GM18502 (cell line): Measurements from ENCODE around the gene ALK.

Experiments
- ATAC-seq: cut with Tn5 transposase; IDR thresholded peaks from one replicate; pipeline ENCODE4 v1.9.1; 2021; ENCODE audit warnings: mild to moderate bottlenecking; ENCODE audit not compliant: unreplicated experiment, poor library complexity

Gene ALK

GRCh38 chr2:29397039-29397438, 524.3 kb downstream of the ALK start:
- no peak for ATAC-seq

GRCh38 chr2:29394981-29395350, 526.4 kb downstream of the ALK start:
- ATAC-seq, result no peak

- ATAC-seq, result no peak
These were observed 526.9 kb downstream of the ALK start for GRCh38 chr2:29394311-29394980.

GRCh38 chr2:29393676-29394075, 527.7 kb downstream of the ALK start:
- no peak for ATAC-seq

DNA sequence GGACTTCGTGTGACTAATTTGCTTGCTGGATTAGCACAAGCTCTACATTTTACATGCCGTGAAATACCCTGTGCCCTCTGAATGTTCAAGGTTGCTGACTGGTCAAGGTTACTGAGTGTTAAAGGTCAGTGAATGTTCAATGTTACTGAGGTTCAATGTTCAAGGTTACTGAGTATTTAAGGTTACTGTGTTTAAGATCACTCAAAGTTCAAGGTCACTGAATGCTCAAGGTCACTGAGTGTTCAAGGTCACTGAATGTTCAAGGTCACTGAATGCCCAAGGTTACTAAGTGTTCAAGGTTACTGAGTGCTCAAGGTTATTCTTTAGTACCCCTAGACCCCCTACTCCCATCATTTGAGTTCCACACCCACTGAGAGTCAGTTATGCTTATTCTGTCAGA, 528.6 kb downstream of the ALK start:
- ATAC-seq, result no peak

DNA sequence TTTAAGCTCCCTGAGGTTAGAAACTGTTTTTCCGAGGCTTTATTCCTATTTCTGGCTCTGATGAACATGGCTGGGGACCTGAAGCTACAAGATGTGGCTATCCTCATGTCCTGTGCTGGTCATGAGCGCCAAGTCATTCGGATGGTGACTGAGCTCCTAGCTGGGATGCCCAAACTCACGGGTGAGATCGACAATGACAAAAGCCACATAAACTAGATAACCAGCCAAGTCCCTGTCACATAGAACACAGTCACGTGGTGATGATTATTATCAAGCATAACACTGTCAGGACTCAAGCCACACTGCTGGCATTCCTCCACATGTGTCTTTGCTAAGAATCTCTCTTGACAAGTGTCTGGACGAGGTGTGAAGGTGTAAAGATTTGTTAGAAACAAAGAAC, 531.2 kb downstream of the ALK start:
- ATAC-seq, result no peak

DNA sequence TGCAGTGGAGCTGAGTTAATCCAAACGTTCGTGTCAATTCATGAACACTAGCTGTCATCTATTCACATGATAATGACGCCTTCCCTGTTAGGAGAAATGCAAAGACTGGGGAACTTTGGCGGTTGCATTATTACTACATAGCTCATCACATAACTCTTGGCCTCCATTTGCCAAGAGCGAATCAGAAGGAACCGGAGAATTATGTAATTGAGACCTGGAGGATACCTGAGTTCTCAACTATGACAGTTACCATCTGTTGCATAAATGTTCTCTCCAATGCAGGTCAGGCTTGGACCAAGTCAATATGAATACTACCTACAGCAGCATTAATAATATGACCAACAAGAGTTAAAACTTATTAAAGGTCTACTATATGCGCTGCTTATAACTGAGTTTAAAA, 531.7 kb downstream of the ALK start:
- no peak for ATAC-seq

DNA sequence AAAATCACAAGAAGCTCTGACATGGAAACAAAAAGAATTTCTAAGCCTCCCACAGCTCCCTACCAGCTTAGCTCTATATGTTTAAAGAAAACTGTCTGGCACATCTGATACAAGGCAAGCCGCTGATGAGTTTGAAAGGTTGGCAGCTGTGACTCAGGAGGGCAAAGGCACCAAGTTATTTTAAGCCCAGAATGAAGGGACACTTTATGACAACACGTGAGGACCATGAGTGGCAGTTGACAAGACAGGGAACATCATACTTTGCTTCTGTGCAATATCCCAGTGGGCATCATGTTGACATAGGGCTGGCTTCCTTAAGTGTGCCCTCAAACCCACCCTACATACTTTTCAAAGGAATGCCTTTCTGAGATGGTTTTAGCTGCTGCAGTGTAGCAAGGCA, 533.3 kb downstream of the ALK start:
- ATAC-seq, result no peak

- no peak for ATAC-seq
These were observed 538.9 kb downstream of the ALK start for GRCh38 chr2:29382486-29382885.

DNA sequence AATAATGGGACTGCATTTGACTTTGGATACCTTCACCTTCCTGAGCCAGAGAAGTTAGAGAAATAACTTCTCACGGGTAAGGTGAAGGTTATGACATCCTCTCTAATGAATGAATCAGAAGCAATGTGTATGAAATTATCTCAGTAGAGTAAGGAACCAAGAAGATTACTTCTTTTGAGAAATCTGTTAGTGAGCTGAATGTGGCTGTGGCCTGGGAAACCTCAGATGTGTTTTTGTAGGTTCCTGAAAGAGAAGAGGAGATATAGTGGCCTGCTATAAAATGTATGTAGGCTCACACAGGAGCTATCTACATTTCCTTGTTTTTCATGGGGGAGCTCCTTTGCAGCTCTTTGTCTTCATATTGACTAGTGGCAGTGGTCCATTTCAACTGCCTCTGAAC, 543.6 kb downstream of the ALK start:
- ATAC-seq, result no peak

GRCh38 chr2:29376541-29376940, 544.8 kb downstream of the ALK start:
- no peak for ATAC-seq

- no peak for ATAC-seq
These were observed 545.5 kb downstream of the ALK start for GRCh38 chr2:29375843-29376242.

GRCh38 chr2:29374823-29375222, 546.6 kb downstream of the ALK start:
- ATAC-seq, result no peak

DNA sequence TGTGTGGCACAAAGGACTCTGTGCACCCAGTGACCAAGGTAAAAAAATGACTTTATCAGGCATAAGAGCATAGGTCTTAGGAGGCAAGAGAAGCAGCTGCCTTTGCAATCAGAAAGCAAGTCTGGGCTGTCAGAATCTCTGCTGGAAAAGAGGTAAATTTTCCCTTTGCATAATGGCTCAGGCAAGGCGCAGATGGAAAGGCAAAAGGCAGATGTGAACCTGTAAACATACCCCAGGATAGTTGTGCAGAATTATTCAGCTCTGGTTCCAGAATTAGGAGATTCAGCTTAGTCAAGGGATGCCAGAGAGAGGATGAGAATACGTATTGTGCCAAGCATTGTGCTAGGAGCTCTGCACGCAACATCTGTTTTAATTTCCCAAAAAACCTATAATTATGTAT, 547.5 kb downstream of the ALK start:
- no peak for ATAC-seq

DNA sequence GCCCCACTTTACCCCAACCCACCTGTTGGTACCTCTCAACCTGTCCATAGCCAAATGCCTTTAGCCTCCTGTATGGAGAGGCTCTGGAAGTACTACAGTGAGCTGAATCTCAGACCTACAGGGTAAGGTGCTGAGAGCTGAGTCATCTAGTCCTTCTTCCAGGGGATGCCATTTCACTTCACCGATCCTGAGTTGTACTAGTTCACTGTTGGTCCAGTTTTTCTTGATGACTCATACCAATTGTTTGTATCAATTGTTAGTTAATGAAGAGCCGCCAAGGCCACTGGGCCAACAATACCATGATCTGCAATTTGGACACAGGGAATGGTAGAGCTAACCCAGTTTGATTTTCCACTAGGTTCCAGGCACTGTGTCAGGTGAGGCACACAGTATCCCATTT, 549.2 kb downstream of the ALK start:
- no peak for ATAC-seq

DNA sequence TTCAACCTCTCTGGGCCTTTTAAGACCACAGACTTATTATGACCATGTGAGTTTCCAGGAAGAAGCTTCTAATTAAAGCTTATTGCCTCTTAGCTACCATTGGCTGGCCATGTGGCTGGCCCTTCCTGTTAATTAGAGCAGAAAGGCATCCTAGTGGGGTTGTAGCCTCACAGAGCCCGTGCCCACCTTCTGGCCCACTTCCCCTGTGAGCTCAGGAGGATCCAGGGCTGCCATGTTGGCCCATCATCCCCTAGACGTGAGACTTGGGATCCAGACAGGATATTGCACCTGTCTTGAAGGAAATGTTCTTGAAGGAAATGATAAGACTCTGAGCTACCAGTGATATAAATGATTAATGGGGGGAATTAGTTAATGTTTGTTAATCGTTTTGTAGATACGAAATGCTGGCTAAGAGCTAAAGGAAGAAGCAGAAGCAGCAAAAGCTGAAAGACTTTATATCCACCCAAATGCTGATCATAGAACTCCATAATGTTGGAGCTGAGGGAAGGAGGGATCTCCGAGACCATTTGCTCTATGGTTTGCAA, 550.7 kb downstream of the ALK start:
- ATAC-seq, result no peak

GRCh38 chr2:29370173-29370572, 551.2 kb downstream of the ALK start:
- ATAC-seq, result no peak

GRCh38 chr2:29368659-29369040, 552.7 kb downstream of the ALK start:
- no peak for ATAC-seq

GRCh38 chr2:29367986-29368658, 553.3 kb downstream of the ALK start:
- ATAC-seq, result no peak

GRCh38 chr2:29363111-29363510, 558.3 kb downstream of the ALK start:
- ATAC-seq, result no peak

DNA sequence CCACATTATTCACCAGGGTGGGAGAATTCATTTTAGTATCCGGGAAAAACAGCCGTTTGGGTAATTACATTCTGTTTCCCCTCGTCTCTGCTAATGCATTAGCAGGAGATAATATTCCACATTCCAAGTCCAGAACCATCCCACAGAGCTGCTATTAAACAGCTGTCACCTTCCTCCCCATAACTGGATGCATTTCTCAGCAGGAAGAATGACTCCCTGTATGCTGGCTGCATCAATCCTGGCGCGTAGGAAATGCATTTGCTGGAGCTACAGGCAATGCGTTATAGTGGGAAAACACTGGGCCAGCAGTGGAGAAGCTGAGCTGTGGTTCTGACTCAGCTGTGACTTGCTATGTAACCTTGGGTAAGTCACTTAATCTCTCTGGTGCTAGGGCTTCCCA, 560.2 kb downstream of the ALK start:
- no peak for ATAC-seq
